K562 (cell line): ENCODE measurements around the gene NFATC2. TPM values are rescaled to one million over a fixed set of nuclear protein-coding genes. Genes with fewer than 3 reads are reported as not detected.

ENCODE experiments used
- ARID1B ChIP-seq: fragments of 450-650 bp; IDR thresholded peaks from 2 replicates; pipeline ENCODE4 v1.6.1; 2016; ENCODE audit warnings: antibody characterized with exemption, mild to moderate bottlenecking, inconsistent platforms
- BCL6 ChIP-seq: fragments of 250-450 bp; sonication (Bioruptor Pico); IDR thresholded peaks from 2 replicates; pipeline ENCODE4 v1.4.0; 2020
- DDX20 ChIP-seq: fragments of 450-650 bp; IDR thresholded peaks from 2 replicates; pipeline ENCODE4 v1.6.1; 2016; ENCODE audit warnings: missing genetic modification characterization, low read depth, mild to moderate bottlenecking, missing compliant biosample characterization, moderate library complexity
- EP300 ChIP-seq: IDR thresholded peaks from 2 replicates; pipeline ENCODE4 v1.6.1; 2012; ENCODE audit warnings: low read length, improper control_type of control experiment
- ERF ChIP-seq: fragments of 450-650 bp; formaldehyde crosslinking; IDR thresholded peaks from 2 replicates; pipeline ENCODE4 v1.4.0; 2020; ENCODE audit warnings: mild to moderate bottlenecking, mixed read lengths
- FOXP1 ChIP-seq: sonication (generic); formaldehyde crosslinking; IDR thresholded peaks from 2 replicates; pipeline ENCODE4 v1.8.0; 2022; ENCODE audit warnings: mild to moderate bottlenecking, missing genetic modification reagents
- GATAD2A ChIP-seq: fragments of 450-650 bp; IDR thresholded peaks from 2 replicates; pipeline ENCODE4 v1.6.1; 2017
- GTF2F1 ChIP-seq: IDR thresholded peaks from 2 replicates; pipeline ENCODE4 v1.6.1; 2011; ENCODE audit warnings: low read depth, low read length, improper control_type of control experiment
- JUN ChIP-seq, 2 experiments: sonication (generic) in 1 of 2; formaldehyde crosslinking in 1 of 2; IDR thresholded peaks; 2 replicates each; pipeline versions ENCODE4 v1.6.1 to v1.8.0; 2012 to 2022; ENCODE audit warnings: borderline replicate concordance in 2 of 2, mild to moderate bottlenecking in 2 of 2, improper control_type of control experiment in 1 of 2, low read depth in 1 of 2, low read length in 1 of 2, missing genetic modification reagents in 1 of 2
- L3MBTL2 ChIP-seq: fragments of 450-650 bp; IDR thresholded peaks from 2 replicates; pipeline ENCODE4 v1.6.1; 2016; ENCODE audit warnings: mild to moderate bottlenecking, moderate library complexity
- NFXL1 ChIP-seq: fragments of 450-650 bp; formaldehyde crosslinking; IDR thresholded peaks from 2 replicates; pipeline ENCODE4 v1.4.0; 2021; ENCODE audit warnings: mild to moderate bottlenecking
- POLR2AphosphoS2 ChIP-seq: IDR thresholded peaks from 2 replicates; pipeline ENCODE4 v1.6.1; 2012; ENCODE audit warnings: low read length, improper control_type of control experiment
- RBM22 ChIP-seq: fragments of 200-400 bp; formaldehyde crosslinking; IDR thresholded peaks from 2 replicates; pipeline ENCODE4 v1.6.1; 2018; ENCODE audit warnings: low read length, low read depth; ENCODE audit not compliant: poor library complexity, severe bottlenecking
- RFX5 ChIP-seq: IDR thresholded peaks from 2 replicates; pipeline ENCODE4 v1.6.1; 2011; ENCODE audit warnings: low read depth, mild to moderate bottlenecking, improper control_type of control experiment, low read length
- RUNX1 ChIP-seq: sonication (generic); IDR thresholded peaks from 2 replicates; pipeline ENCODE4 v1.6.1; 2016; ENCODE audit warnings: antibody characterized with exemption, low read depth
- SIRT6 ChIP-seq: IDR thresholded peaks from one replicate; pipeline ENCODE4 v1.6.1; 2012; ENCODE audit warnings: low read depth, mild to moderate bottlenecking, control low read depth, inconsistent platforms, low read length, moderate library complexity
- SMARCA4 ChIP-seq: fragments of 450-650 bp; IDR thresholded peaks from 2 replicates; pipeline ENCODE4 v1.6.1; 2016
- STAT5B ChIP-seq: fragments of 250-450 bp; sonication (Bioruptor Pico); IDR thresholded peaks from 2 replicates; pipeline ENCODE4 v1.8.0; 2021; ENCODE audit warnings: mild to moderate bottlenecking, inconsistent platforms
- ZC3H11A ChIP-seq: IDR thresholded peaks from 2 replicates; pipeline ENCODE4 v1.6.1; 2012; ENCODE audit warnings: low read depth, low read length, improper control_type of control experiment
- ZEB2 ChIP-seq: fragments of 450-650 bp; IDR thresholded peaks from 2 replicates; pipeline ENCODE4 v1.6.1; 2016
- ZKSCAN3 ChIP-seq: fragments of 250-450 bp; sonication (Bioruptor Pico); IDR thresholded peaks from 2 replicates; pipeline ENCODE4 v1.4.0; 2020
- ZNF217 ChIP-seq: sonication (generic); formaldehyde crosslinking; IDR thresholded peaks from 2 replicates; pipeline ENCODE4 v1.8.0; 2022; ENCODE audit warnings: mild to moderate bottlenecking, missing genetic modification reagents
- ZNF324 ChIP-seq: fragments of 250-450 bp; sonication (Bioruptor Pico); IDR thresholded peaks from 2 replicates; pipeline ENCODE4 v1.4.0; 2020; ENCODE audit warnings: mild to moderate bottlenecking
- ZNF431 ChIP-seq: sonication (generic); formaldehyde crosslinking; IDR thresholded peaks from 2 replicates; pipeline ENCODE4 v1.8.0; 2022; ENCODE audit warnings: mild to moderate bottlenecking, missing genetic modification reagents
- ZNF75A ChIP-seq: fragments of 450-650 bp; formaldehyde crosslinking; IDR thresholded peaks from 2 replicates; pipeline ENCODE4 v1.4.0; 2020; ENCODE audit warnings: mild to moderate bottlenecking
- polyA plus RNA-seq, 8 experiments: library from polyadenylated mRNA; depleted of rRNA in 4 of 8; stranded (reverse) in 5 of 8; unstranded in 3 of 8; fragments of >200 nt; fragmentation: Nextera tagmentation in 2 of 8; fragmentation: Illumina TruSeq in 1 of 8; extraction: Ambion mirVana in 2 of 8; extraction: Trizol in 1 of 8; gene quantifications; 2 replicates each; pipeline versions ENCODE4 v1.2.1 to v1.2.3, GENCODE V29; 2011 to 2014; ENCODE audit warnings: inconsistent platforms in 1 of 8, missing spikeins in 1 of 8
- total RNA-seq, 7 experiments: library from RNA; depleted of rRNA in 6 of 7; stranded (reverse); fragments of >200 nt in 6 of 7; fragmentation: Illumina TruSeq in 2 of 7; extraction: Trizol in 2 of 7; gene quantifications; 2 replicates each; pipeline versions ENCODE4 v1.2.1 to v1.2.3, GENCODE V29; 2011 to 2021; ENCODE audit warnings: low replicate concordance in 1 of 7
- TF ChIP-seq, protein P1 (sequence below): fragments of 450-650 bp; IDR thresholded peaks from 2 replicates; pipeline ENCODE4 v1.6.1; 2016; ENCODE audit warnings: borderline replicate concordance

NFATC2 gene
- total and polyA plus RNA-seq, 9 of the 15 experiments (the other 6 are each of a cell fraction or from before 2014, with no cell fraction given) = 1.9 to 11.2 (median 3.0) TPM

DNA sequence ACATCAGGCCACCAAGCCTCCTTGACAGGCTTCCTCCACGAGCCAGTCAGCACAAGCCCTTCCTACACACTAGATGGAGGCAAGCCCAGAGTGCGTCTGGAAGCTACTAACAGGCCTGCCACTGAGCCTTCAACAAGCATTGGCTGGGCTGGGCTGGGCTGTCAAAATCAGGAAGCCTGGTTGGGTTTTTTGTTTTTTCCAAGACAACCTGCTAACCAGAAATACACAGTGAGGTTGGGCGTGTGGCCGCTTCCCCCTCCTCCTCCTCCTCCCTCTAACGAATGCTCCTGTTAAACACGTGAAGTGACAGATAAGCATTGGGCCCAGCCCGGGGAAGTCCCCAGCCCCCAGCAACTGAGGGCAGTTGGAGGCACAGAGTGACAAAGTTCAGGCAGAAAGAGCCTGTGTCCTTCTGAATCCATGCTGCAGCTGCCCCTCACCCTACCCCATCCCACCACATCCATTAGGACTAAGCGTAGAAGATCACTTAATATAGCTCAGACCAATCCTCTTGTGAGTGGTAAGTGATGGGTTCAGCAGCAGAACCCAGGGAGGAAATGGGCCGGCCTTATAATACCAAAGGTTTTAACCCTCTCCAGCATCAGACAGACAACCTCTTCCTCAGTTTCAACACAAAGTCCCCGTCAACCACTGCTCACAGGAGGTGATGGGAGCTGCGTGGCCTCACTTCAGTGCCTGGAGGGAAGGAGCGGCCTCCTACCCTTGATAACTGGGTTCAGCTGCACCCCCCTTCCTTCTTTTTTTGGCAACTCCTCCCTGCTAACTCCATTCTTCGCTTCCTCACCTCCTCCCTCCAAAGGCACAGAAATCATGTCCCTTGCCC is 1.1 kb downstream of the NFATC2 start (continued):
- no peak for TF ChIP-seq RFX5
- TF ChIP-seq STAT5B (CRISPR knock-in tag) = no peak
- no peak for TF ChIP-seq FOXP1 (CRISPR knock-in tag)
- no peak for TF ChIP-seq BCL6 (CRISPR knock-in tag)
- TF ChIP-seq ZNF75A (CRISPR knock-in tag) = no peak
- TF ChIP-seq ERF (CRISPR knock-in tag) = no peak
- TF ChIP-seq ZNF431 (CRISPR knock-in tag) = peak; percentile 63; the same call in 1 of the 2 replicates
- TF ChIP-seq ZNF217 (CRISPR knock-in tag) = no peak
- TF ChIP-seq, protein P1, sequence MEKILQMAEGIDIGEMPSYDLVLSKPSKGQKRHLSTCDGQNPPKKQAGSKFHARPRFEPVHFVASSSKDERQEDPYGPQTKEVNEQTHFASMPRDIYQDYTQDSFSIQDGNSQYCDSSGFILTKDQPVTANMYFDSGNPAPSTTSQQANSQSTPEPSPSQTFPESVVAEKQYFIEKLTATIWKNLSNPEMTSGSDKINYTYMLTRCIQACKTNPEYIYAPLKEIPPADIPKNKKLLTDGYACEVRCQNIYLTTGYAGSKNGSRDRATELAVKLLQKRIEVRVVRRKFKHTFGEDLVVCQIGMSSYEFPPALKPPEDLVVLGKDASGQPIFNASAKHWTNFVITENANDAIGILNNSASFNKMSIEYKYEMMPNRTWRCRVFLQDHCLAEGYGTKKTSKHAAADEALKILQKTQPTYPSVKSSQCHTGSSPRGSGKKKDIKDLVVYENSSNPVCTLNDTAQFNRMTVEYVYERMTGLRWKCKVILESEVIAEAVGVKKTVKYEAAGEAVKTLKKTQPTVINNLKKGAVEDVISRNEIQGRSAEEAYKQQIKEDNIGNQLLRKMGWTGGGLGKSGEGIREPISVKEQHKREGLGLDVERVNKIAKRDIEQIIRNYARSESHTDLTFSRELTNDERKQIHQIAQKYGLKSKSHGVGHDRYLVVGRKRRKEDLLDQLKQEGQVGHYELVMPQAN = peak; percentile 65; the same call in 1 of the 2 replicates
- TF ChIP-seq DDX20 (tag) = no peak
- TF ChIP-seq SIRT6 = no peak
- TF ChIP-seq GTF2F1 = no peak
- TF ChIP-seq ARID1B = peak; percentile 78
- TF ChIP-seq GATAD2A = no peak
- peak; percentile 67 for TF ChIP-seq L3MBTL2
- TF ChIP-seq ZNF324 (CRISPR knock-in tag) = no peak
- TF ChIP-seq POLR2AphosphoS2 = no peak
- 0 out of 2 replicates have a peak, but pooled peaks have one; percentile 24 for TF ChIP-seq JUN (IDR thresholded peaks at IDR 0.05; ENCODE audit: borderline replicate concordance, low read depth, low read length)
- TF ChIP-seq JUN (CRISPR knock-in tag; IDR thresholded peaks at IDR 0.05; ENCODE audit: borderline replicate concordance) = no peak
- TF ChIP-seq NFXL1 (CRISPR knock-in tag) = no peak
- no peak for TF ChIP-seq ZKSCAN3 (CRISPR knock-in tag)
- TF ChIP-seq RBM22 = no peak
- TF ChIP-seq ZC3H11A = no peak
- peak; percentile 78 for TF ChIP-seq EP300
- no peak for TF ChIP-seq RUNX1
- peak; percentile 49 for TF ChIP-seq SMARCA4
- TF ChIP-seq ZEB2 = no peak
